GM18867 (cell line): Measurements from ENCODE around the gene ART4.

Experiments used
- ATAC-seq: cut with Tn5 transposase; IDR thresholded peaks from one replicate; pipeline ENCODE4 v1.9.1; 2021; ENCODE audit warnings: mild to moderate bottlenecking, moderate library complexity; ENCODE audit not compliant: unreplicated experiment

ART4 gene

DNA sequence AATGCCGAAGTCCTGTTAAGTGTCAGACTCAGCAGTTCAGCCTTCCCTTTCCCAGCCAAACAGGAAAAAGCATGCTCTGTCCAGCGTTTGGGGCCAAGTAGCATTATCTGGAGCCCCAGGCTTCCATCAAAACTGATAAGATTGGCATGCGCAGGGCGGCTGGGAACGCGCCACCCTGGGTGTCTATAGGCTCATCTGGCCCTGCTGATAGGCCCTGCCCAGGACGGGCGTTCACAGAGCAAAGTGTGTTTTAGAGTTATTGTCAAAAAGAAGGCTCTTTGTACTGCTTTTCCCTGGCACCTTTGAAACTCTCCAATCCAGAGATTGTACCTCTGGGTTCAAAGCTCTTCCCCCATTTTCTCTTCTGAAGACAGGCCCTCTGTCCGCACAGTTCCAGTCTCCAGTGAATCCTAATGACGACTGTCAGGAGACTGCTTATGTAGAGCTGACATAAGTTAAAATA is at the start of gene ART4:
TSS of gene ART4 (minus strand) at position 102 of the 463 bp plus-strand sequence. CDS start 413 bp downstream, outside the sequence.
- no peak for ATAC-seq

DNA sequence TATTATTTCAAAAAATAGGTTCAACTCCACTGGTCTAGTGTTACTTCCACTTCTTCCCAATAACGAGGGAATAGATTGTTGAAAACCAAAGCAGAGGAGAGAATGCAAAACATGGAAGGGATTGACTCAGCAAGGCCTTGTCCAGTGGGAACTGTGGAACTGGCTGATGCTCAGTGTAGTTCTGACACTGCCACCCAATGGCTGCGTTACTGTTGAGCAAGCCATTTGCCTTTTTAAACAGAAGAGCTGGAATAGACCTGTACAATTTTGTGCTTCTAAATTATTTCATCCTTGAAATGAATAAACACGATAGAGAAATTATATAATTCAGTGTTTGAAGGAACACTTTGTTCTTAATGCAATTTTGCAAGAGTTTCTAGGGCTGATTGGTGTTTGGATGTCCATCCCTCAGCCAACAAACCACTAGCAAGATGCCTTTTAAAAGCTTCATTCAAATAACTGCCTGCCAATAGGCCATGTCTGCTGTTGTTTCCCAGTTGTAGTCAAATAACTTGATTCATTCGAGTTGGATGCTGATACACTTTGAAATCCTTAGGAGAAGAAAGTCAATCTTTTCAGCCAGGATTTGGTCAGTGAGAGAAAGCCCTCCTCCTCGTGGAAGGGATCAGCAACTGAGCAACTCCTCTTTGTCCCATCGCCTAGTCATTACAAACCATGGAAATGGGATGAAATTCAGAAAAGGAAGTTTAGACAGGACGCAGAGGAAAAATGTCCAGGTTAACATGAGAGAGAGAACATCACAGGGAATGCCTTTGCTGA is 49.6 kb upstream of the ART4 start:
- ATAC-seq: no peak

DNA sequence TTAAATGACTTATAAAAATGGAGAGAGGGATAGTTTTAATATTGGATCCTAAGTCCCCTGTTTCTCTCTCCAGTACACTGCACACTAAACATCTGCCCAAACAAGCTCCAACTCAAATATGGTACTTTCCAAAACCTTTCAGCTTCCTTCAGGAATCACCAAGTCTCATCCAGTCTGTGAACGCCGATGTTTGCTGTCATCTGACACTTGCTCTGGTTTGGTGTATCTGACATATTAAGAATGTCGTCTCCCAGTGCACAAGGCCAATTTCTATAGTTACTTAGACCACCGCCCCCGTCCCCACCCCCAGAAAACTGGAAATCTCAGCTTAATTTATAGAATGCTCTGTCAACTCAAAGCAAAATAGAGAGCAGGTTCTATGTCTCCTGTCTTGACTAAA is 47.4 kb upstream of the ART4 start:
- ATAC-seq: no peak

GRCh38 chr12:14886271-14886670 is 42.9 kb upstream of the ART4 start:
- no peak for ATAC-seq

- no peak for ATAC-seq
These were observed 42.4 kb upstream of the ART4 start, which contains the start of gene MGP for GRCh38 chr12:14885718-14886221. TSS of gene MGP (minus strand) at chr12:14885854. CDS start at chr12:14885791, 63 bp downstream.

GRCh38 chr12:14884458-14884878 is 41.1 kb upstream of the ART4 start:
- ATAC-seq: peak; percentile 98

DNA sequence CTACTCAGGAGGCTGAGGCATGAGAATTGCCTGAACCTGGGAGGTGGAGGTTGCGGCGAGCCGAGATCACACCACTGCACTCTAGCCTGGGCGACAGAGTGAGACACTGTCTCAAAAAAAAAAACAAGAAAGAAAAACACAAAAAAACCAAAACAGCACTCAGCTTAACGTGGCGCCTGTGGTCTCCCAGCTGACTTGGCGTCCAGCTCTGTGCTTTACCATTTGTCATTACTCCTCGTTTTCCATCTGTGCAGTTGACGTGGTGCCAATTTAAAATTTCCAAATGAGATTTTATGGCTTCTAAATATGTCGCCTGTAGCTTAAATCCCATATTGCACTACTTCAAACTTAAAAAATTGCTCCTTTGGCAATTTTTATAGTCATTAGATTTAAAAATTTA is 40.4 kb upstream of the ART4 start:
- no peak for ATAC-seq

DNA sequence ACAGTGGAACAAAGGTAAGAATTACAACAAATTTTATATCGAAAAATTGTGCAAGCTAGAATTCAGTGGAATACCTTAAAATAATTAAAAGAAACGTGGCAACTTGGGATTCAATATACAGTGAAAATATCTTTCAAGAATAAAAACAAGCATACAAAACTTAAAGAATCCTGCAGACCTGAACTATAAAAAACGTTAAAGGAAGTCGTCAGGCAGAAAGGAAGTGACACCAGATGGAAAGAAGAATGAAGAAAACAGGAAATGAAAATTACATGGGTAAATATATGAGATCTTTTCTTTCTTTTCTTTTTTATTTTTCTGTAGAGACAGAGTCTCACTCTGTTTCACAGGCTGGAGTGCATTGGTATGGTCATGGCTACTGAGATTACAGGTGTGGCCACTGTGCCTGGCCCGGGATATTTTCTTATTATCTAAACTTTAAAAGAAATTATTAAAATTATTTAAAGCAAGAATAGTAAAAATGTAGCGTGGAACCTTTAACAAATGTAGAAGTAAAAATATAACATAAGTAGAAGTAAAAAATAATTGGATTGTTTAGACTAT is 37.6 kb upstream of the ART4 start:
- ATAC-seq: no peak

GRCh38 chr12:14879222-14879933 is 36.1 kb upstream of the ART4 start:
- ATAC-seq: no peak

DNA sequence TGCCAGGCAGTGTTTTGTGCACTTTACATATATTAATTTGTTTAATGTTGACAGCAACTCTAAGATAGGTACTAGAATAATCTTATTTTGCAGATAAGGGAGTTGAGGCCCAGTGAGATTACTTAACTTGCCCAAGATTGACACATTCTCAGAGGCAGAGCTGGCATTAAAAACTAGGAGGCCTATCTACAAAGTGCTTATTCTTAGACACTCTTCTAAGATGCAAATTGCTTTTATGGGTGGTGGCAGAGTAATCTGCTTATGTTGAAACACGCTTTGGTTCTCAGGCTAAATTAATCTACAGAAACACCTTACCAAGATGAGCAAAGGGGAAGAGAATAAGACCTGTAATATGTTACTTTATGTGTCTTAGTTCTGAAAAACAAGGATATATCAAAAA is 35.2 kb upstream of the ART4 start:
- ATAC-seq: no peak

GRCh38 chr12:14876833-14877232 is 33.5 kb upstream of the ART4 start:
- ATAC-seq: no peak

DNA sequence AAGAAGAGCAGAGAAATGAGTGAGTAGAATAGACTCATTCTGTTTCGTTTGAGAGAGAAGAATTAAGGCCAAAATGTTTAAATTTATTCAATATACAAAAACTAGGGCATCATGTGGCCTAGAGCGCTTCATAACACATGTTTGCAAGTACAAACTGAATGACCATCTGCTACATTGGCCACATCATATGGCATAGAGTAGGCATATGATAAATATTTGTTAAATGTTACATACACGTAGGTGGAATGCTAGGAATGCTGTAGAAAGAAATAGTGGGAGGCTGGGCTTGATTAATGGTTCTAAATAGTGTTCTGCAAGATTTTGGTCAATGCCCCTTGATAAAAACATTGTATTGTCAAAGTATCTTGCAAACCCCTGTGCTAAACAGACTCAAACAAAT is 31.6 kb upstream of the ART4 start:
- ATAC-seq: no peak

DNA sequence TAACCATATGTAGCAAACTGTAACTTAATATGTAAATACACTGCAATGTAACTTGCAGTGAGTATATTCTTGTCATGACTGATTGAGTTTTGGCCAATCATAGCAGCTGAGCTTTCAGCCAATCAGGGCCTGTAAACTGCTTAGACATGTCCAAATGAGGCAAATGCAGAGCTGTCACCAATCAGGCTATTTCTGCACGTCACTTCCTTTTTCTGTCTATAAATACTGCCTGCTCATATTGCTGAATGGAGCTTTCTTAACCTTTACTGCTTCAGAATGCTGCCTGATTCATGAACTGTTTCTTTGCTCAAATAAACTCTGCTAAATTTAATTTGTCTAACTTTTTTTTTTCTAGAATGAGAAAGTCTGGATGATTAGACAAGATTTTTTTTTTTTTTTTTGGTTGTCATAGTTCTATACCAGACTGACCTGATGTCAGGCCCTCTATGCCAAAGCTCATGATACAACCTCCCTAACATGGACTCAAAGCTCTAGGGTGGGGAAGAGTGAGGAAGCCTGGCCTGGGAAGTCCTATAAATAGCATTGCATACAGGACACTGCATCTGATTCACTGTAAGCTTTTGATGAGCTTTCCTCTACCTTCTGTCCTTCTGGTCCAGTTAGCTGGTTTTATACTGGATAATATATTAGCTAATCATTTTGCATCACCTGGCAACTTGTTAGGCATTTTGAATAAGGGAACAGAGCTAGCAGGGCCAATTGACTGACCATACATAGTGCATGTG is 30.3 kb upstream of the ART4 start:
- no peak for ATAC-seq

DNA sequence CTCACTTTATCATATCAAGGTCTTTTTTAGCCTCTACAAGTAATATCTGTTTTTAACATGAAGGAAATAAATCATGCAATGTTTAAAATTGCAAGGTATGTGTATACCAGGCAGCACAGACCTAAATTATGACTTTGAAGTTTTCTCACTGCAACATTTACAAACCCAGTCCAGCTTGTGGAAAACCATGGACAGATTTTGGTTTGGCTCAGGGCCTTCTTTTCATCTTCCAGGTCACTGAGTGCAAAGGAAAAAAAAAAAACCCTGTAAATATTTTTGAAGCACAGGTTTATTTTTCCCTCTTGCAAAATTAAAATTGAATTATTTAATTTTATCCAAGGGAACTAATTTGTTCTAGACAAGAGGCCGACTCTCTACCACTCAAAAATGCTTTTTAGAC is 28.6 kb upstream of the ART4 start:
- ATAC-seq: no peak

- peak; percentile 65 for ATAC-seq
These were observed 27.9 kb upstream of the ART4 start for GRCh38 chr12:14871247-14871646.

DNA sequence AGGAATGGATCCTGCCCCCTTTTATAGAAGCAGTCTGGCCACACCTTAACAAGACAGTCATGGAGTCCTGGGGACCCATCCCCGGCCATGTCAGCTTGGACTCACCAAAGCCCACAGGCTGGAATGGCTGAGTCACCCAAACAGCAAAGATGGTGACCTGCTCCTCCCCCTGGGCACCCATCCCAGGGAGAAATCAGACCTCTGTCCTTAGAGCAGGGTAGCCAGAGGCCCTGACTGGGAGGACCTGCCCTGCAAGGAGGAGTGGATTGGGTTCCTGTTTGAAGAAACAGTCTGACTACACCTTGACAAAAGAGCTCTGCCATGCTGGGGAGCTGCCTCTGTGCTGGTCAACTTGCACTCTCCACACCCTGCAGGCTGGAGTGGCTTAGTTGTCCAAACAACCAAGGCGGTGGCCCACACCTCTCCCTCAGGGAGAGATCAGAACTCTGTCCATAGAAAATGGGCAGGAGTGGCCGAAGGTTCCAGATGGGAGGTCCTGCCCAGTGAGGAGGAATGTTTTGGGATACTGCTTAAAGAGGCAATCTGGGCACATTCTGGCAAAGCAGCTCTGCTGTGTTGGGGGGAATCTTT is 25.7 kb upstream of the ART4 start:
- ATAC-seq: no peak

DNA sequence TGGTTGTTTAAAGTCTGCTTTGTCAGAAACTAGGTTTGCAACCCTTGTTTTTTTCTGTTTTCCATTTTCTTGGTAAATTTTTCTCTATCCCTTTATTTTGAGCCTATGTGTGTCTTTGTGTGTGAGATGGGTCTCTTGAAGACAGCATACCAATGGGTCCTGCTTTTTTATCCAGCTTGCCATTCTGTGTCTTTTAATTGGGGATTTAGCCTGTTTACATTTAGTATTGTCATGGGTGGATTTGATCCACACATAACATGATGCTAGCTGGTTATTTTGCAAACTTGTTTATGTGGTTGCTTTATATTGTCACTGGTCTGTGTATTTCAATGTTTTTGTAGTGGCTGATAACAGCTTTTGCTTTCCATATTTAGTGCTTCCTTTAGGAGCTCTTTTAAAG is 17.2 kb upstream of the ART4 start:
- no peak for ATAC-seq

GRCh38 chr12:14858513-14858912 is 15.2 kb upstream of the ART4 start:
- no peak for ATAC-seq

DNA sequence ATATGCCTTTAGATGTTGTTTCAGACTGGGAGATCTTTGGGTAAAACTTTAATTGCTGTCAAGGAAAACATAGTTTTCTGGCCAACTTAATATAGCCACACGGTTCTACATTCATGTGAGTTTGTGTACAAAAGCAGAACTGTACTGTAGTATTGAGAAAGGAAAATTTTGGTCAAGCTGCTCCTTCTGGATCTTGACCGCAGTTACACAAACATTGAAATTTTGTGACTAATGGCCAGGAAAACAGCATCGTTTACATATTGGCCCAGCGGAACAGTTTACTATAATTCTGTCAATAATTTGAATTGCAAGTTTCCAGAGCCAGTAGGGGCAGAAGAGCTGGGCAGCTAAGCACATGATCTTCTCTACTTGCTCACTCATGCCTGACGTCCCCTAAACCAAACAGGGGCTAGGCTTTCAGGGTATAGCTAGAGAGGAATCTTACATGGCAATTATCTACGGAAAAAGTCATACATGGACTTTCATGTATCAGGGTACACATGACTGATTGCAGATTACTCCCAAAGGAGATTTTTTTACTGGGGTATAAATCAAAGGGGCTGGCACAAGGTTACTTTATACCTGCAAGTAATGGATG is 11.4 kb upstream of the ART4 start:
- peak; percentile 69 for ATAC-seq

DNA sequence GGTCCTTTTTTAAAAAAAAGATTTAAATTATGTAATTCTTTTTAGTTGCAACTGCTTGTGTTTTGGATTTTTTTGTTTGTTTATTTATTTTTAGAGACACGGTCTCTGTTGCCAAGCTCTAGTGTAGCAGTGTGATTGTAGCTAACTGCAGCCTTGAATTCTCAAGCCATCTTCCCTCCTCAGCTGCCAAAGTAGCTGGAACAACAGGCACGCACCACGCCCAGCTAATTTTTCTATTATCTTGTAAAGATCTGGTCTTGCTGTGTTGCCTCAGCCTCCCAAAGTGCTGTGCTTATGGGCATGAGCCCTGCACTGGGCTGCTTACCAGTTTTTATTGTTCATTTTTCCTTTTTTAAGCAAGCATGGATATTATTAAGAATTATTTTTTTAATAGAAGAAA is 10.6 kb upstream of the ART4 start:
- ATAC-seq: no peak
